Measurements from ENCODE around the gene PIPOX.

DNA sequence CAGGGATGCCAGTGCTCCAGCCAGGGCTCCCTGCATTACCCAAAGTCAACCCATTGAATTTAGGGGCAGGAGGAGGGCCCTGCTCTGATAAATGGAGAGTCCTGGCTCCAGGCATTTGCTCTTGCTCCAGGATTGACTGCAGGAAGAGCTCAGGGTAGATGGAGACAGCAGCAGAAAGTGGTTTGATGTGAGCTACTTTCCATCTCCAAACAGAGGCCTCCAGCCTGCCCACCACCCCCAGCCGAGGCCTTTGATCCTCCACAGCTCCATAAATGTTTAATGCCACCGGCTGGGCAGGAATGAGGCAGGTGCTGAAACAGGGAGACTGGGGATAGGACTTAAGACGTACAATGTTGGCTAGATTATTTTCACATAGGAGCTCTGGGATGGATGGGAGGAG lies 32.8 kb upstream of the PIPOX start:
- TF ChIP-seq, protein P1, sequence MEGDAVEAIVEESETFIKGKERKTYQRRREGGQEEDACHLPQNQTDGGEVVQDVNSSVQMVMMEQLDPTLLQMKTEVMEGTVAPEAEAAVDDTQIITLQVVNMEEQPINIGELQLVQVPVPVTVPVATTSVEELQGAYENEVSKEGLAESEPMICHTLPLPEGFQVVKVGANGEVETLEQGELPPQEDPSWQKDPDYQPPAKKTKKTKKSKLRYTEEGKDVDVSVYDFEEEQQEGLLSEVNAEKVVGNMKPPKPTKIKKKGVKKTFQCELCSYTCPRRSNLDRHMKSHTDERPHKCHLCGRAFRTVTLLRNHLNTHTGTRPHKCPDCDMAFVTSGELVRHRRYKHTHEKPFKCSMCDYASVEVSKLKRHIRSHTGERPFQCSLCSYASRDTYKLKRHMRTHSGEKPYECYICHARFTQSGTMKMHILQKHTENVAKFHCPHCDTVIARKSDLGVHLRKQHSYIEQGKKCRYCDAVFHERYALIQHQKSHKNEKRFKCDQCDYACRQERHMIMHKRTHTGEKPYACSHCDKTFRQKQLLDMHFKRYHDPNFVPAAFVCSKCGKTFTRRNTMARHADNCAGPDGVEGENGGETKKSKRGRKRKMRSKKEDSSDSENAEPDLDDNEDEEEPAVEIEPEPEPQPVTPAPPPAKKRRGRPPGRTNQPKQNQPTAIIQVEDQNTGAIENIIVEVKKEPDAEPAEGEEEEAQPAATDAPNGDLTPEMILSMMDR (conservative IDR thresholded peaks at IDR 0.05 in 1 of 2, IDR thresholded peaks at IDR 0.05 in 1 of 2; ENCODE audit: extremely low read depth in 1 of 2, insufficient read depth in 1 of 2, low read depth in 1 of 2, low read length in 2 of 2): no peak
- TF ChIP-seq EZH2 (IDR thresholded peaks at IDR 0.05; ENCODE audit: borderline replicate concordance, low read length): no peak

All from mammary epithelial cell (primary cell).